Measurements from ENCODE around the gene FSIP1. TPM values are rescaled to one million over a fixed set of nuclear protein-coding genes. Genes with fewer than 3 reads are reported as not detected.

Gene FSIP1
- total RNA-seq, 2 donors from 2014 or later = 0.77 to 1.7 TPM

GRCh38 chr15:39578851-39579486 is 203.7 kb downstream of the FSIP1 start:
- no peak overlapping the region for H3K9ac ChIP-seq (ENCODE audit: extremely low read depth, low read length, poor library complexity, severe bottlenecking)

GRCh38 chr15:39575180-39575579 is 207.5 kb downstream of the FSIP1 start:
- Mint-ChIP-seq H3K36me3 (ENCODE audit: low read depth) (no peaks in the 10 kb centered on the region), H3K4me3 (no peak overlapping the region), H3K4me1 (peaks cover 15% of the 10 kb centered on the region), H3K27me3 (ENCODE audit: insufficient read depth) (peaks cover 46% of the 10 kb centered on the region), H3K27ac (no peak overlapping the region), H3K9me3 (no peaks in the 10 kb centered on the region)
- 95% methylated on average over 4 to 6 of the region's 6 CpGs for WGBS, 2 experiments (ENCODE audit: insufficient coverage in 1 of 2, insufficient read length in 1 of 2)
- H3K4me3 ChIP-seq (ENCODE audit: low read length) = no peak overlapping the region
- no peaks in the 10 kb centered on the region for H3K9me3 ChIP-seq (ENCODE audit: control insufficient read depth, low read length)
- no peak overlapping the region for H3K9ac ChIP-seq (ENCODE audit: extremely low read depth, low read length, poor library complexity, severe bottlenecking)
- no peak overlapping the region for H3K27ac ChIP-seq (ENCODE audit: low read depth, low read length)
- no peak for DNase-seq
- H3K4me1 ChIP-seq (ENCODE audit: control insufficient read depth, insufficient read depth, low read length) = no peaks in the 10 kb centered on the region
- TF ChIP-seq CTCF (conservative IDR thresholded peaks at IDR 0.05) = no peak
- H3K27me3 ChIP-seq (ENCODE audit: control insufficient read depth, insufficient read depth, low read length, poor library complexity, severe bottlenecking) = no peaks in the 10 kb centered on the region
- no peaks in the 10 kb centered on the region for H3K36me3 ChIP-seq (ENCODE audit: control insufficient read depth, insufficient read depth, low read length)

More at GRCh38 chr15:39578851-39579486, 203.7 kb downstream of the FSIP1 start:
- H3K4me1 ChIP-seq (ENCODE audit: control insufficient read depth, insufficient read depth, low read length) = peaks cover 3% of the 10 kb centered on the region
- WGBS, 2 experiments (ENCODE audit: insufficient coverage in 1 of 2, insufficient read length in 1 of 2) = 83 to 100% methylated on average over 2 to 5 of the region's 5 CpGs
- peaks cover 49% of the 10 kb centered on the region for H3K27me3 Mint-ChIP-seq (ENCODE audit: insufficient read depth)
- H3K9me3 Mint-ChIP-seq = no peaks in the 10 kb centered on the region
- TF ChIP-seq CTCF (conservative IDR thresholded peaks at IDR 0.05) = peak; percentile 53
- peaks cover 10% of the 10 kb centered on the region for H3K36me3 ChIP-seq (ENCODE audit: control insufficient read depth, insufficient read depth, low read length)
- no peak overlapping the region for H3K27ac ChIP-seq (ENCODE audit: low read depth, low read length)
- DNase-seq = no peak
- H3K9me3 ChIP-seq (ENCODE audit: control insufficient read depth, low read length) = no peaks in the 10 kb centered on the region
- H3K4me1 Mint-ChIP-seq = peaks cover 21% of the 10 kb centered on the region
- peak overlapping the region; percentile 31 for H3K4me3 ChIP-seq (ENCODE audit: low read length)
- no peaks in the 10 kb centered on the region for H3K27me3 ChIP-seq (ENCODE audit: control insufficient read depth, insufficient read depth, low read length, poor library complexity, severe bottlenecking)
- no peak overlapping the region for H3K4me3 Mint-ChIP-seq
- H3K36me3 Mint-ChIP-seq (ENCODE audit: low read depth) = peaks cover 6% of the 10 kb centered on the region
- peak overlapping the region; percentile 97 for H3K27ac Mint-ChIP-seq

- Mint-ChIP-seq H3K27ac (no peak overlapping the region), H3K36me3 (ENCODE audit: low read depth) (no peaks in the 10 kb centered on the region), H3K27me3 (ENCODE audit: insufficient read depth) (peaks cover 42% of the 10 kb centered on the region), H3K4me1 (peaks cover 10% of the 10 kb centered on the region), H3K4me3 (no peak overlapping the region), H3K9me3 (no peaks in the 10 kb centered on the region)
- Histone ChIP-seq H3K27me3 (ENCODE audit: control insufficient read depth, insufficient read depth, low read length, poor library complexity, severe bottlenecking) (no peaks in the 10 kb centered on the region), H3K4me1 (ENCODE audit: control insufficient read depth, insufficient read depth, low read length) (no peaks in the 10 kb centered on the region), H3K4me3 (ENCODE audit: low read length) (no peak overlapping the region), H3K36me3 (ENCODE audit: control insufficient read depth, insufficient read depth, low read length) (no peaks in the 10 kb centered on the region), H3K9me3 (ENCODE audit: control insufficient read depth, low read length) (no peaks in the 10 kb centered on the region), H3K9ac (ENCODE audit: extremely low read depth, low read length, poor library complexity, severe bottlenecking) (no peak overlapping the region), H3K27ac (ENCODE audit: low read depth, low read length) (no peak overlapping the region)
- WGBS, 2 experiments (ENCODE audit: insufficient coverage in 1 of 2, insufficient read length in 1 of 2) = 95 to 100% methylated on average over 1 of the region's 1 CpG
- DNase-seq = no peak
- no peak for TF ChIP-seq CTCF (conservative IDR thresholded peaks at IDR 0.05)
These were observed 208.2 kb downstream of the FSIP1 start for GRCh38 chr15:39574427-39574826.
